NCI-H2196 (cell line): ENCODE measurements around the gene C1orf159.

Experiments
- DNase-seq: peaks from one replicate; lab custom pipeline; 2025; ENCODE audit not compliant: unreplicated experiment; lab: John Stamatoyannopoulos, UW

Gene C1orf159

GRCh38 chr1:1043411-1043810 is 72.5 kb downstream of the C1orf159 start:
- DNase-seq: no peak

- DNase-seq: no peak
Observed at GRCh38 chr1:1042835-1043234, 73.1 kb downstream of the C1orf159 start.

GRCh38 chr1:1041873-1042272 is 74.0 kb downstream of the C1orf159 start:
- no peak for DNase-seq

- DNase-seq: no peak
Observed at GRCh38 chr1:1041092-1041523, 74.8 kb downstream of the C1orf159 start.

- DNase-seq: peak; percentile 81
Observed at GRCh38 chr1:1040004-1040991, 75.6 kb downstream of the C1orf159 start.

GRCh38 chr1:1039145-1039910 is 76.6 kb downstream of the C1orf159 start:
- DNase-seq: no peak

- DNase-seq: no peak
Observed at GRCh38 chr1:1038694-1039093, 77.2 kb downstream of the C1orf159 start.

- DNase-seq: no peak
Observed at GRCh38 chr1:1037366-1038327, 78.2 kb downstream of the C1orf159 start.

- no peak for DNase-seq
Observed at GRCh38 chr1:1035291-1035943, 80.5 kb downstream of the C1orf159 start.

GRCh38 chr1:1034439-1034781 is 81.5 kb downstream of the C1orf159 start:
- no peak for DNase-seq

- no peak for DNase-seq
Observed at GRCh38 chr1:1033731-1034438, 82.0 kb downstream of the C1orf159 start.

- DNase-seq: peak; percentile 98
Observed at GRCh38 chr1:1033009-1033587, 82.8 kb downstream of the C1orf159 start.

- no peak for DNase-seq
Observed at GRCh38 chr1:1032424-1032823, 83.5 kb downstream of the C1orf159 start.
